Left lung (tissue), 10 donors: Measurements from ENCODE around the gene IL11. TPM values are rescaled to one million over a fixed set of nuclear protein-coding genes. Genes with fewer than 3 reads are reported as not detected.

Experiments
- ATAC-seq: fragments of 200-7000 bp; cut with Tn5 transposase; one replicate; pipeline ENCODE4 v1.9.1; 2020; ENCODE audit warnings: moderate library complexity
- DNase-seq, 4 donors: peaks; one replicate each; pipeline ENCODE4 v3.0.0-alpha.2; 2013 to 2020
- H3K27ac ChIP-seq, 2 donors: fragments of 200-600 bp; sonication (generic) in 1 of 2; one replicate each; pipeline versions ENCODE4 v1.5.0 to v1.8.0; 2020 to 2021
- H3K27me3 ChIP-seq, 2 donors: fragments of 200-600 bp; sonication (generic) in 1 of 2; one replicate each; pipeline versions ENCODE4 v1.5.0 to v1.8.0; 2020 to 2021
- H3K36me3 ChIP-seq, 2 donors: fragments of 200-600 bp; sonication (generic) in 1 of 2; one replicate each; pipeline versions ENCODE4 v1.5.0 to v1.8.0; 2020 to 2021
- H3K4me1 ChIP-seq, 2 donors: fragments of 200-600 bp; one replicate each; pipeline ENCODE4 v1.8.0; 2021
- H3K4me3 ChIP-seq, 2 donors: fragments of 200-600 bp; sonication (generic) in 1 of 2; one replicate each; pipeline versions ENCODE4 v1.5.0 to v1.8.0; 2020 to 2021; ENCODE audit warnings: mild to moderate bottlenecking in 1 of 2
- H3K9me3 ChIP-seq, 2 donors: fragments of 200-600 bp; sonication (generic) in 1 of 2; one replicate each; pipeline versions ENCODE4 v1.5.0 to v1.8.0; 2020 to 2021
- intact Hi-C, 2 donors: fragments of 100-400 bp; cut with DNase I; formaldehyde crosslinking; loops; one replicate each; pipeline versions ENCODE4 v1.11.2 to v1.14.2; 2022
- polyA plus RNA-seq, 6 donors: library from polyadenylated mRNA; unstranded; fragments of 120-200 nt; gene quantifications; one replicate each; pipeline ENCODE4 v1.2.1, GENCODE V29; 2013; ENCODE audit not compliant: insufficient read length in 6 of 6
- total RNA-seq, 2 donors: library from RNA; stranded (reverse); fragmentation: NEBNext Ultra II Directional; extraction: Animal tissue kit (Norgen Biotek cat#: 25700); gene quantifications; one replicate each; pipeline ENCODE4 v1.2.1, GENCODE V29; 2021
- TF ChIP-seq, protein P1 (sequence below), 2 donors: fragments of 200-600 bp; sonication (generic) in 1 of 2; IDR thresholded peaks; one replicate each; pipeline versions ENCODE4 v1.5.0 to v1.8.0; 2021; ENCODE audit warnings: antibody characterized with exemption in 2 of 2
- donor health status: DM: no; HTN: yes; CAD: no.
- donor health status: DM: no; HTN: no; CAD: no.

The IL11 gene
- total and polyA plus RNA-seq, 8 donors = 0.10 to 0.90 (median 0.42) TPM

DNA sequence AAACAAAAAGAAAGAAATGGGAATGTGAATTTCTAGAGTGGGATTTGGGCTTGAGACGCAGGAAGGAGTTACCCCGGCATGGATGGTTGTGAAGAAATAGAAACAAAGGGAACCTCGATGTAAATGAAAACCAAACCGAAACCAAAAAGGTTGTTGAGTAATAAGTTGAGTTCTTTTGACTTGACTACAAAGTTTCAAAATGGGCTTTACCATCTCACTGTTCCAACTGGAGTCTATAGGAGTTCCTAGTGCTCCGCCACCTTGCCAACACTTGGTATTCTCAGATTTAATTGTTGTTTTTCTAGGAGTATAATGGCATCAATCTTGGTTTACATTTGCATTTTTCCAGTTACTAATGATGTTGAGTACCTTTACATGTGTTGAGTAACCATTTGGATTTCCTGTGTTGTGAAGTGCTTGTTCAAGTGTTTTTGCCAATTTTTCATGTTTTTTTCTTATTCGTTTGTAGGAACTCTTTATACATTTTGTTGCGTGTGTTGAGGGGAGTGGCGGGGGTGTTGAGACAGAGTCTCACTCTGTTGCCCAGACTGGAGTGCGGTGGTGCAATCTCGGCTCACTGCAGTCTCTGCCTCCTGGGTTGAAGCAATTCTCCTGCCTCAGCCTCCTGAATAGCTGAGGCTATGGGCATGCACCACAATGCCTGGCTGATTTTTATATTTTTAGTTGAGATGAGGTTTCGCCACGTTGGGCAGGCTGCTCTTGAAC is 28.1 kb upstream of the IL11 start:
- H3K27me3 ChIP-seq = no peaks in the 10 kb centered on the region
- no peaks in the 10 kb centered on the region for H3K9me3 ChIP-seq
- H3K4me1 ChIP-seq = peaks cover 0 to 16% of the 10 kb centered on the region in 2 donors
- TF ChIP-seq, protein P1, sequence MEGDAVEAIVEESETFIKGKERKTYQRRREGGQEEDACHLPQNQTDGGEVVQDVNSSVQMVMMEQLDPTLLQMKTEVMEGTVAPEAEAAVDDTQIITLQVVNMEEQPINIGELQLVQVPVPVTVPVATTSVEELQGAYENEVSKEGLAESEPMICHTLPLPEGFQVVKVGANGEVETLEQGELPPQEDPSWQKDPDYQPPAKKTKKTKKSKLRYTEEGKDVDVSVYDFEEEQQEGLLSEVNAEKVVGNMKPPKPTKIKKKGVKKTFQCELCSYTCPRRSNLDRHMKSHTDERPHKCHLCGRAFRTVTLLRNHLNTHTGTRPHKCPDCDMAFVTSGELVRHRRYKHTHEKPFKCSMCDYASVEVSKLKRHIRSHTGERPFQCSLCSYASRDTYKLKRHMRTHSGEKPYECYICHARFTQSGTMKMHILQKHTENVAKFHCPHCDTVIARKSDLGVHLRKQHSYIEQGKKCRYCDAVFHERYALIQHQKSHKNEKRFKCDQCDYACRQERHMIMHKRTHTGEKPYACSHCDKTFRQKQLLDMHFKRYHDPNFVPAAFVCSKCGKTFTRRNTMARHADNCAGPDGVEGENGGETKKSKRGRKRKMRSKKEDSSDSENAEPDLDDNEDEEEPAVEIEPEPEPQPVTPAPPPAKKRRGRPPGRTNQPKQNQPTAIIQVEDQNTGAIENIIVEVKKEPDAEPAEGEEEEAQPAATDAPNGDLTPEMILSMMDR (IDR thresholded peaks at IDR 0.05) = no peak
- ATAC-seq = no peak
- peak overlapping the region in 1 of 2 donors; percentile 66 for H3K27ac ChIP-seq
- DNase-seq = no peak
- peaks cover 0 to 32% of the 10 kb centered on the region in 2 donors for H3K36me3 ChIP-seq
- intact Hi-C loops = no loop called here
- peak overlapping the region in 1 of 2 donors; percentile 6 for H3K4me3 ChIP-seq

DNA sequence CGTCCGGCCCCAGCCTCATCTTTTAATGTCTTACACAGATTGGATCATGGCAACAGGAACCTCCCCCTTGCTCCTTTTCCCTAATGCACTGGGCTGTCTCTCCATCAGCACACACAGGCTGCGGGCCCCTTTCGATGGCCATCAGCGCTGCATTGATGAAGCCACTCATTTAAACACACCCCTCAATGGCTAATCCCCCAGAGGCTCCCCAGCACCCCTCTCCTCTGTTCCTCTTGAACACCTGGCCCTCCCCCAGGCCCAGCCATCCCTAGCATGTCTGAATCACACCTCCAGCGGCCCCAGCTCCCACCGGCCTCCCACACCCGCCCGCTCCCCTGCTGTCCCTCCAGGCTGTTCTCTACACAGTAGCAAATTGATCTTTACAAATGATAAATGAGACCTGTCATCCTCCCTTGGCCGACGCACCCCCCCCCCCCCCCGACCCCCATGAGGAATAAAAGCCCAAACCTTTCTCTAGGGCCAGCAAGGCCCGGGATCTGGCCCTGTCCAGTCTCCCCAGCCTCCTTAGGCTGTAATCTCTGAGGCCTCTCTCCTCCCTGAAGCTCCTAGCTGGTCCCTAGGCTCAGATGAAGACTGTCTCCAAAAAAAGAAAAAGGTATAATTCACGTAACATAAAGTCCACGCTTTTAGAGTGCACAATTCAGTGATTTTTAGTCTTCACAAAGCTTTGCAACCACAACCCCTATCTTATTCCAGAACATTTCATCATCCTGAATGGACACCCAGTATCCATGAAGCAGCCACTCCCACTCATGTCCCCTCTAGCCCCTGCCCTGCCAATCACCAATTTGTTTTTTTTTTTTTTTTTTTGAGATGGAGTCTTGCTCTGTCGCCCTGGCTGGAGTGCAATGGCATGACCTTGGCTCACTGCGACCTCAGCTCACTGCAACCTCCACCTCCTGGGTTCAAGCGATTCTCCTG is 22.8 kb upstream of the IL11 start:
- intact Hi-C loops = no loop called here
- Histone ChIP-seq H3K27ac (no peak overlapping the region), H3K4me3 (no peak overlapping the region), H3K9me3 (no peaks in the 10 kb centered on the region), H3K36me3 (peaks cover 0 to 38% of the 10 kb centered on the region in 2 donors), H3K4me1 (peaks cover 6 to 25% of the 10 kb centered on the region in 2 donors), H3K27me3 (no peaks in the 10 kb centered on the region)
- TF ChIP-seq, protein P1 (IDR thresholded peaks at IDR 0.05) = no peak
- ATAC-seq (no peak), DNase-seq (no peak)

DNA sequence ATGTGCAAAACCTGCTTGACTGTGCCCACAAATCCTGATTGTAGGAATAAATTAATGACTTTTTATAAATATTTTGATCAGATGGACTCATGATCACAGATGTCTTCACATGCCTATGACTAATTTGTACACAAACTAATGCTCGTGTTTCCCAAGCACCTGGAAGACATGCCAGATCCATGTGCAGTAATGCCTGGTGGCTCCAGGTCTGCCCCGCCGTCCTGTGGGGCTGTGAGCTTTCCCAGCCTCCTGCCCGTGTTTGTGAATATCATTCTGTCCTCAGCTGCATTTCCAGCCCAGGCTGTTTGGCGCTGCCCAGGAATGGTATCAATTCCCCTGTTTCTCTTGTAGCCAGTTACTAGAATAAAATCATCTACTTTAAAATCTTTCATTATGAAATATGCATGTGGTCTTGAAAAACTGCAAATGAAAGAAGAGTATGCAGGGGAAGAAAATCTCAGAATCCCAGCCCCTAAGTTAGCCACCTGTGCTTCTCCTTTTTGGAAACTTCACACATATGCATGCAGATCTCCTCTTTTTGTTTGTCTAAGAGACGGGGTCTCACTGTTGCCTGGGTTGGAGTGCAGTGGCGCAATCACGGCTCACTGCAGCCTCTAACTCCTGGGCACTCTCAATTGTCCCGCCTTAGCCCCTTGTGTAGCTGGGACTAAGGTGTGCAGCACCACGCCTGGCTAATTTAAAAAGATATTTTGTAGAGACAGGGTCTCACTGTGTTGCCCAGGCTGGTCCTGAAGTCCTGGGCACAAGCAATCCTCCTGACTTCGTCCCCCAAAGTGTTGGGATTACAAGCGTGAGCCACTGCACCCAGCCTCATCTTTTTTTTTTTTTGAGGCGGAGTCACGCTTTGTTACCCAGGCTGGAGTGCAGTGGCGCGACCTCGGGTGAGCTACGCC is 21.7 kb upstream of the IL11 start:
- no peak overlapping the region for H3K4me3 ChIP-seq
- intact Hi-C loops = no loop called here
- ATAC-seq (no peak), DNase-seq (no peak)
- H3K27ac ChIP-seq = no peak overlapping the region
- H3K36me3 ChIP-seq = peaks cover 0 to 50% of the 10 kb centered on the region in 2 donors
- TF ChIP-seq, protein P1 (IDR thresholded peaks at IDR 0.05) = no peak
- H3K4me1 ChIP-seq = peaks cover 17 to 36% of the 10 kb centered on the region in 2 donors
- H3K9me3 ChIP-seq = no peaks in the 10 kb centered on the region
- no peaks in the 10 kb centered on the region for H3K27me3 ChIP-seq

DNA sequence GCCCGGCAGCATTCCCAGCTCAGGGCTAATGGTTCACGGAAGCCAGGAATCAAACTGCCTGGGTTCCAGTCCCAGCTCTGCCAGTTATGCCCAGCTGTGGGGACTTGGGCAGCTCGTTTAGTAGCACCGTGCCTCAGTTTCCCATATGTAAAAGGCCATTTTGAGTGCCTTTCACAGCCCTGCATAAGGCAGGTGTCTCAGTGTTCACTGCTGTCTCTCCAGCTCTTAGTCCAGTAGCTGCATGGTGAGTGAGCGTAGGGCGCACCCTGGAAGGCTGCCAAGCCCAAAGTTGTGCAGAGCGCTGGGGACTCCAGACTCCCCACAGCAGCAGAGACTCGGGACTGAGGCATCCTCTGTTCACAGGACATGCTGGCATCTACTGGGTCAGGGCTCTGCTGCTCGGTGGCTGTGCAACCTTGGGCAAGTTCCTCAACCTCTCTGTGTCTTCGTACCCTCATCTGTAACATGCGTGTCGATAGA is 21.0 kb upstream of the IL11 start:
- no peak for DNase-seq
- Histone ChIP-seq H3K4me1 (peaks cover 20 to 42% of the 10 kb centered on the region in 2 donors), H3K4me3 (no peak overlapping the region), H3K27me3 (no peaks in the 10 kb centered on the region), H3K9me3 (no peaks in the 10 kb centered on the region), H3K27ac (no peak overlapping the region), H3K36me3 (peaks cover 0 to 56% of the 10 kb centered on the region in 2 donors)
- ATAC-seq = no peak
- TF ChIP-seq, protein P1 (IDR thresholded peaks at IDR 0.05) = no peak
- intact Hi-C loops = no loop called here
